H1 (cell line): ENCODE measurements around the gene KLHL26. TPM values are rescaled to one million over a fixed set of nuclear protein-coding genes. Genes with fewer than 3 reads are reported as not detected.
"Not testable (repeated sequence)": the region's sequence is repeated elsewhere in the genome, so short reads cannot be mapped to it uniquely, and the experiment has no call there.

Source experiments
- CTCF ChIA-PET: fragments of 300-600 bp; sonication (Branson Sonifier 250); formaldehyde crosslinking; loops from one replicate; lab custom pipeline; 2021; ENCODE audit not compliant: partially characterized antibody; lab: Charles Lee
- POLR2A ChIA-PET: fragments of 300-600 bp; sonication (Branson Sonifier 250); formaldehyde crosslinking; loops from one replicate; lab custom pipeline; 2021; ENCODE audit warnings: inconsistent platforms; ENCODE audit not compliant: partially characterized antibody; lab: Charles Lee
- DNase-seq, 2 experiments: peaks; one replicate each; pipeline versions ENCODE4 v3.0.0 to v3.0.0-alpha.2; 2010 to 2022; ENCODE audit warnings: low spot score in 2 of 2, low read depth in 1 of 2, mixed read lengths in 1 of 2
- FAIRE-seq: peaks from 2 replicates; lab custom pipeline; 2011; peaks lifted over from hg19 to GRCh38; lab: Jason Lieb, UNC
- H2AFZ ChIP-seq: 2 replicates; pipeline ENCODE4 v1.8.1; 2012; ENCODE audit warnings: low read length, inconsistent platforms
- H2AK5ac ChIP-seq: 2 replicates; pipeline ENCODE4 v1.6.1; 2013; ENCODE audit warnings: low read depth, low read length
- H2BK120ac ChIP-seq: replicated peaks from 2 replicates; pipeline ENCODE3; 2013; ENCODE audit warnings: low read depth, low read length, inconsistent platforms
- H2BK12ac ChIP-seq: 2 replicates; pipeline ENCODE4 v1.6.1; 2013; ENCODE audit warnings: low read depth, low read length
- H2BK15ac ChIP-seq: 2 replicates; pipeline ENCODE4 v1.6.1; 2013; ENCODE audit warnings: low read length
- H2BK20ac ChIP-seq: 2 replicates; pipeline ENCODE4 v1.6.1; 2013; ENCODE audit warnings: low read length
- H2BK5ac ChIP-seq: 2 replicates; pipeline ENCODE4 v1.6.1; 2013; ENCODE audit warnings: low read depth, low read length
- H3K14ac ChIP-seq: 2 replicates; pipeline ENCODE4 v1.6.1; 2013; ENCODE audit warnings: inconsistent platforms; ENCODE audit not compliant: insufficient read length
- H3K18ac ChIP-seq: 2 replicates; pipeline ENCODE4 v1.6.1; 2013; ENCODE audit warnings: low read length; ENCODE audit errors: extremely low read depth
- H3K23ac ChIP-seq: 2 replicates; pipeline ENCODE4 v1.6.1; 2013; ENCODE audit warnings: inconsistent platforms; ENCODE audit not compliant: insufficient read length
- H3K23me2 ChIP-seq: 2 replicates; pipeline ENCODE4 v1.6.1; 2013; ENCODE audit warnings: low read depth, low read length
- H3K27ac ChIP-seq: 2 replicates; pipeline ENCODE4 v1.6.1; 2011; ENCODE audit warnings: low read depth, low read length, inconsistent platforms
- H3K27me3 ChIP-seq, 4 experiments: replicated peaks in 1 of 4; 1 replicate in 1 of 4; 2 replicates in 3 of 4; pipeline versions ENCODE4 v1.6.1 to v1.8.1; 2011 to 2013; ENCODE audit warnings: low read length in 3 of 4, mild to moderate bottlenecking in 3 of 4, inconsistent platforms in 2 of 4, mixed read lengths in 2 of 4, moderate library complexity in 1 of 4; ENCODE audit not compliant: control insufficient read depth in 3 of 4, insufficient read depth in 3 of 4; ENCODE audit errors: extremely low read depth in 1 of 4
- H3K36me3 ChIP-seq, 4 experiments: 2 replicates each; pipeline versions ENCODE4 v1.6.1 to v1.8.1; 2011 to 2013; ENCODE audit warnings: mild to moderate bottlenecking in 4 of 4, low read length in 3 of 4, moderate library complexity in 2 of 4, control low read depth in 1 of 4, inconsistent platforms in 1 of 4; ENCODE audit not compliant: insufficient read depth in 4 of 4, control insufficient read depth in 2 of 4
- H3K4ac ChIP-seq: replicated peaks from 2 replicates; pipeline ENCODE3; 2013; ENCODE audit warnings: low read length, low read depth, mixed read lengths, inconsistent platforms; ENCODE audit not compliant: insufficient read length
- H3K4me1 ChIP-seq, 4 experiments: replicated peaks in 1 of 4; 1 replicate in 1 of 4; 2 replicates in 3 of 4; pipeline versions ENCODE4 v1.6.1 to v1.8.1; 2011 to 2013; ENCODE audit warnings: low read length in 3 of 4, inconsistent platforms in 2 of 4, mixed read lengths in 1 of 4; ENCODE audit not compliant: insufficient read depth in 4 of 4, control insufficient read depth in 3 of 4
- H3K4me2 ChIP-seq, 2 experiments: 2 replicates each; pipeline versions ENCODE4 v1.6.1 to v1.8.1; 2011 to 2013; ENCODE audit warnings: low read depth in 2 of 2, low read length in 2 of 2, control low read depth in 1 of 2, inconsistent platforms in 1 of 2, mild to moderate bottlenecking in 1 of 2; ENCODE audit not compliant: insufficient read depth in 1 of 2
- H3K4me3 ChIP-seq, 4 experiments: fragments of 200-600, 300-600 bp in 1 of 4; sonication (generic), shearing (Covaris generic), sonication (Bioruptor Twin) in 1 of 4; 2 replicates each; pipeline versions ENCODE4 v1.5.1 to v1.8.1; 2011 to 2016; ENCODE audit warnings: low read length in 4 of 4, low read depth in 3 of 4, control low read depth in 2 of 4, inconsistent platforms in 2 of 4, mild to moderate bottlenecking in 2 of 4, mixed read lengths in 1 of 4, moderate library complexity in 1 of 4; ENCODE audit not compliant: insufficient read depth in 2 of 4; ENCODE audit errors: extremely low read depth in 1 of 4
- H3K56ac ChIP-seq: replicated peaks from 2 replicates; pipeline ENCODE3; 2013; ENCODE audit warnings: low read depth, mild to moderate bottlenecking, mixed read lengths, low read length, inconsistent platforms; ENCODE audit not compliant: insufficient read length
- H3K79me1 ChIP-seq: 2 replicates; pipeline ENCODE4 v1.6.1; 2013; ENCODE audit warnings: low read depth, low read length, control low read depth
- H3K79me2 ChIP-seq, 2 experiments: 2 replicates each; pipeline versions ENCODE4 v1.6.1 to v1.8.1; 2012 to 2013; ENCODE audit warnings: low read length in 2 of 2, mild to moderate bottlenecking in 2 of 2, inconsistent platforms in 1 of 2; ENCODE audit not compliant: insufficient read depth in 2 of 2, control insufficient read depth in 1 of 2
- H3K9ac ChIP-seq, 4 experiments: replicated peaks in 1 of 4; 1 replicate in 1 of 4; 2 replicates in 3 of 4; pipeline versions ENCODE4 v1.6.1 to v1.8.1; 2011 to 2013; ENCODE audit warnings: low read depth in 3 of 4, low read length in 3 of 4, control low read depth in 2 of 4, mild to moderate bottlenecking in 2 of 4, moderate library complexity in 2 of 4, inconsistent platforms in 1 of 4; ENCODE audit errors: extremely low read depth in 1 of 4
- H3K9me3 ChIP-seq, 2 experiments: 2 replicates each; pipeline versions ENCODE4 v1.6.1 to v1.8.1; 2012 to 2013; ENCODE audit warnings: mild to moderate bottlenecking in 2 of 2, moderate library complexity in 2 of 2, control low read depth in 1 of 2, inconsistent platforms in 1 of 2, low read depth in 1 of 2, low read length in 1 of 2, mixed read lengths in 1 of 2; ENCODE audit not compliant: insufficient read depth in 2 of 2
- H4K20me1 ChIP-seq, 2 experiments: replicated peaks in 1 of 2; 2 replicates each; pipeline versions ENCODE3 to v1.8.1; 2011 to 2013; ENCODE audit warnings: inconsistent platforms in 2 of 2, low read length in 2 of 2, mild to moderate bottlenecking in 1 of 2; ENCODE audit not compliant: insufficient read depth in 2 of 2, control insufficient read depth in 1 of 2
- H4K5ac ChIP-seq: 2 replicates; pipeline ENCODE4 v1.6.1; 2013; ENCODE audit warnings: low read length, low read depth, mixed read lengths, inconsistent platforms; ENCODE audit not compliant: insufficient read length
- H4K8ac ChIP-seq: 2 replicates; pipeline ENCODE4 v1.8.0; 2013; ENCODE audit warnings: mild to moderate bottlenecking, moderate library complexity, low read length, inconsistent platforms; ENCODE audit not compliant: insufficient read depth; ENCODE audit errors: extremely low read depth
- H4K91ac ChIP-seq: replicated peaks from 2 replicates; pipeline ENCODE3; 2013; ENCODE audit warnings: low read length, mixed read lengths, inconsistent platforms; ENCODE audit not compliant: insufficient read length
- WGBS, 2 experiments: shearing (Covaris generic) in 1 of 2; methylation state at CpG; one replicate each; pipeline versions ENCODE4 v1.1.6 to v1.1.7; 2013 to 2015; ENCODE audit warnings: low lambda C conversion rate in 2 of 2, mixed read lengths in 2 of 2, inconsistent platforms in 1 of 2, low coverage in 1 of 2, missing lambda C conversion rate in 1 of 2; ENCODE audit not compliant: insufficient replicate concordance in 2 of 2, insufficient coverage in 1 of 2, insufficient read length in 1 of 2; ENCODE audit errors: extremely low coverage in 1 of 2, missing lambda C conversion rate in 1 of 2; 5-methylcytosine and 5-hydroxymethylcytosine counted together
- polyA plus RNA-seq, 7 experiments: library from polyadenylated mRNA; depleted of rRNA in 3 of 7; stranded (reverse) in 5 of 7; unstranded in 2 of 7; fragments of >200 nt in 5 of 7; fragments of 200-250 nt in 2 of 7; gene quantifications; 1 replicate in 5 of 7; 2 replicates in 1 of 7; 4 replicates in 1 of 7; pipeline versions ENCODE4 v1.2.1 to v1.2.3, GENCODE V29; 2011 to 2013; ENCODE audit warnings: missing spikeins in 2 of 7, mixed read lengths in 2 of 7
- total RNA-seq: library from RNA; stranded (reverse); fragmentation: NEBNext Ultra II Directional; extraction: Animal tissue kit (Norgen Biotek cat#: 25700); gene quantifications from 2 replicates; pipeline ENCODE4 v1.2.1, GENCODE V29; 2021

KLHL26 gene
- total and polyA plus RNA-seq, 2 of the 8 experiments (the other 6 are each of a cell fraction or from before 2014, with no cell fraction given) = 2.2 to 8.8 TPM

- CTCF ChIA-PET = interaction anchor here (0.7 to 1.8 kb wide), 8 partner anchors 14 to 211 kb away, joined by 3 to 5 read pairs (median 3); no protein-coding TSS in a partner anchor
- not testable (repeated sequence) for H4K8ac ChIP-seq, H4K5ac ChIP-seq, H2BK12ac ChIP-seq, H3K4me3 ChIP-seq, H3K36me3 ChIP-seq, FAIRE-seq, H3K27me3 ChIP-seq, H3K9me3 ChIP-seq, H2BK5ac ChIP-seq, H2BK120ac ChIP-seq, H3K14ac ChIP-seq, H2AFZ ChIP-seq, DNase-seq, H2AK5ac ChIP-seq, H3K27ac ChIP-seq, H2BK20ac ChIP-seq, H2BK15ac ChIP-seq, H4K20me1 ChIP-seq, H4K91ac ChIP-seq, H3K18ac ChIP-seq, H3K9ac ChIP-seq, H3K4ac ChIP-seq, H3K4me2 ChIP-seq, H3K56ac ChIP-seq, H3K23ac ChIP-seq
- Histone ChIP-seq H3K4me1 (peaks cover 0 to 15% (median 8%) of the 10 kb centered on the region in 4 experiments; a peak in 6 of 7 replicates), H3K79me1 (peaks cover 12% of the 10 kb centered on the region), H3K23me2 (peaks cover 10% of the 10 kb centered on the region; the same call in 1 of the 2 replicates), H3K79me2 (peaks cover 3 to 13% of the 10 kb centered on the region in 2 experiments; a peak in 3 of 4 replicates)
- 100% methylated on average over 1 of the region's 1 CpG; no CpG with 5 or more reads in 1 of the 2 experiments for WGBS, 2 experiments
- POLR2A ChIA-PET = interaction anchor here (1.4 kb wide), 1 partner anchor 10 kb away, joined by 4 read pairs; no protein-coding TSS in a partner anchor
These were observed 43.3 kb downstream of the KLHL26 start for GRCh38 chr19:18680148-18680547.
